Measurements from ENCODE around the gene NQO1. TPM values are rescaled to one million over a fixed set of nuclear protein-coding genes. Genes with fewer than 3 reads are reported as not detected.

NQO1 gene
- total RNA-seq, 1 donor from 2014 or later: 36.2 TPM

DNA sequence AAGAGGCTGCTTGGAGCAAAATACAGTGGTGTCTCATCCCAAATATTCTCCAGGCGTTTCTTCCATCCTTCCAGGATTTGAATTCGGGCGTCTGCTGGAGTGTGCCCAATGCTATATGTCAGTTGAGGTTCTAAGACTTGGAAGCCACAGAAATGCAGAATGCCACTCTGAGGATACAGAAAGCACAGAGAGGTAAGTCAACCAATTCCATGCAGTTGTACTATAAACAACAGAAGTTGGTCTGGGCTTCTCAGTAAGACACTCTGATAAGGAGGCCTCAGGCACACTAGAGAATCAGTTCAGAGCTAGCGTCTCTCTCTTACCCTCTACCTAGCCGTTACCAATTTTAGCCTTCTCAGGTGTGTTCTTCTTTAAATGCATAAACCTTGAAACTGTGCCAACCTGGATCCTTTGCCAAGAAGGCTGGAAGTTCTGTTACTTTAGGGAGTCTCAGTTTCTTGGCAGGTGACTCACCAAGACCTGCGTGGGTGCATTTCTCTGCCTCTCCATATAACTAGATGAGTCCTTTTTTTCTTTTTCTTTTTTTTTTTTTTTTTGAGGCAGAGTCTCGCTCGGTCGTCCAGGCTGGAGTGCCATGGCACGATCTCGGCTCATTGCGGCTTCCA lies 15.1 kb downstream of the NQO1 start:
- ATAC-seq (no peak), DNase-seq (no peak)
- intact Hi-C loops (cut with micrococcal nuclease): no loop called here

DNA sequence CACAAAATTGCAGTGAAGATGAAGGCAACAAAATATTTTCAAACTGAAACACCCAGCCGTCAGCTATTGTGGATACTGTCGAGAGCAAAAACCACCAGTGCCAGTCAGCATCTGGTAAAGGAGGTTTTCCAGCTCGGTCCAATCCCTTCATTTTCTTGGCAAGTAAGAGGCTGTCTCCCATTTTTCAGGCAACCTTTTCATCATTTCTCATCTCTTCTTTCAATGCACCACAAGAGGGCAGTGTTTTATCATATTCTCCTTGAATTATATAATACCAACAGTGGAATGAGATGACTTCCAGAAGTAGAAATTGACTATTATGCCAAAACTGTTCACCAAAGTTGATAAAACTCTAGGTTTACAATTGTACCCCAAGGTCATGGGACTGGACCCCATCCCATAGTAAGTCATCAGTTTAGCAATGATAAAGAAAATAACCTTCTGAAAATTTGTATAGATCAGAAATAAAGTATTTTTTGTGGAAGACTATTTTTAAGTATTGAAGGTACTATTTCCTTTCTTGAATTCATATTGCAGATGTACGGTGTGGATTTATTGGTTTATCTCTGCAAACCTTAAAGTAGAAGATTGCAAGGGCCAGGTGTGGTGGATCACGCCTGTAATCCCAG lies 16.8 kb downstream of the NQO1 start:
- DNase-seq (no peak), ATAC-seq (peak; percentile 47)
- intact Hi-C loops (cut with micrococcal nuclease): loop anchor here (10.0 kb wide), 1 partner anchor 45 kb away; the partner anchor contains the start of gene NOB1

DNA sequence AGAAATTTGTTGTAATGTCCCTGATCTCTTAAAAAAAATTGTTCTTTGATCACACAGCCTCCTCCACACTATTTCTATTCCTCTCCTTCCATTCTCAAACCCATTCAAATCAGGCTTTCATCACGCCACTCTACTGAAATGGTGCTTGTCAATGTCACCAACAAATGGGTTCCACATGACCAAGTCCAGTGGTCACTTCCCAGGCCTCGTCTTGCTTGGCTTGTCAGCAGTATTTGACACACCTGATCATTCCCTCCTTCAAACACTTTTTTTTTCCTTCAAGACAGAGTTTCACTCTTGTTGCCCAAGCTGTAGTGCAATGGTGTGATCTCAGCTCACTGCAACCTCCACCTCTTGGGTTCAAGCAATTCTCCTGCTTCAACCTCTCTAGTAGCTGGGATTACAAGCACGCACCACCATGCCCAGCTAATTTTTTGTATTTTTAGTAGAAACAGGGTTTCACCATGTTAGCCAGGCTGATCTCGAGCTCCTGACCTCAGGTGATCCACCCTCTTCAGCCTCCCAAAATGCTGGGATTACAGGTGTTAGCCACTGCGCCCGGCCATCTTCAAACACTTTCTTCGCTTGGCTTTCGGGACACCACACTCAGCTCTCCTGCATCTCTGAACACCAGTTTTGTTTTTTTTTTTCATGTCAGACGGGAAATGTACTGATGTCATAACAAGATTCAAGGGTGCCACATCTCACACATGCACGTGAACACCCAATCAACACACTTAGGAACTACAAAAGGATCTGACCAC lies 18.3 kb downstream of the NQO1 start:
- intact Hi-C loops (cut with micrococcal nuclease): loop anchor here (10.0 kb wide), 1 partner anchor 47 kb away; the partner anchor contains the start of gene NOB1
- no peak for ATAC-seq
- DNase-seq: no peak

GRCh38 chr16:69706975-69707340 lies 19.4 kb downstream of the NQO1 start:
- intact Hi-C loops (cut with micrococcal nuclease): loop anchor here (10.0 kb wide), 1 partner anchor 48 kb away; the partner anchor contains the start of gene NOB1
- DNase-seq (no peak), ATAC-seq (no peak)

DNA sequence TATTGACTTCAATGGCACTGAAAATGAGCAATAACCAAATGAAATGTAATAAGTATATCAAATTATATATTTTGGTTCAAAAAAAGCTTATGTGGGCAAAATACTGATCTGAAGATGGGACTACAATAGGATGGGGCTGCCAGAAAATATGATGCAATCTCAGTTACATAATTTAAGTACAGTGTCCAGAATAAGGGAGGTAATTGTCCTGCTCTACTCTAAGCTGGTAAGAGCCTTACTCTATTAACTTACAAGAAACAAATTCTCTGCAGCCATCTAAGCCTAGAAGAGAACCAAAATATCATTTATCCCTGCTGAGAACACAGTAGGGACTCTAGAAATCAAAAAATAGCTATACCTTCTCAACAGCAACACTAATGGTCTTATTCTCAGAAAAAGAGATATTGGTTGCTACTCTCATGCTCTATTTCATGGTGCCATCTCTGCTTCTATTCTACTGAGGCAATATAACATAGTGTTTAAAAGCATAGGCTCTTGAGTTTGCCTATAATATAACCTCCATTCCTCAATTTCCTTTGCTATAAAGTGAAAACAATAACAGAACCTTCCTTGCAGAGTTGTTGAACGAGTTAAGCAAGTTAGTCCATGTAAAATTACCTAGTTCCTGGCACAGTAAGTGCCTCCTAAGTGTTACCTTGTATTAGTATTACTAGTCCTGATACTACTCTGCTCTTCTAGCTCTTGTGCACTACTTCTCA lies 19.9 kb downstream of the NQO1 start:
- intact Hi-C loops (cut with micrococcal nuclease): loop anchor here (10.0 kb wide), 1 partner anchor 48 kb away; the partner anchor contains the start of gene NOB1
- DNase-seq (no peak), ATAC-seq (peak; percentile 70)

DNA sequence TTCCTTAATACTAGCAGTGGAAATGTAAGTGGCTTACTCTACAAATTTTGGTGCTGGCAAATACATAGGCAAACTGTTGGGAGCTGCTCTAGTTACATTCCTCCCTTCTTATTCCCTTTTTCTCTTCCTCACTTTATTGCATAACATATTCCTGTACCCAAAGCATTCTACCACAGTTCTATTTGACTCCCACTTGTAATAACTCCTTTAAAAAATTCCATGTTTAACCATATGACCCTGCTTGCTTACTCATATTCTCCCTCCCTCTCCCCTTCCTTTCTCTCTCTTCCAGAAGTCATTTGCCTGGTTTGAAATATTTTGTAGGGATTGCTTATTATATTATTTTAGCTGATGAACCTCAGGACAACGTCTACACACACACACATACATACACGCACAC lies 22.7 kb downstream of the NQO1 start:
- no peak for ATAC-seq
- DNase-seq: no peak
- intact Hi-C loops (cut with micrococcal nuclease): loop anchor here (10.0 kb wide), 1 partner anchor 51 kb away; the partner anchor contains the start of gene NOB1

DNA sequence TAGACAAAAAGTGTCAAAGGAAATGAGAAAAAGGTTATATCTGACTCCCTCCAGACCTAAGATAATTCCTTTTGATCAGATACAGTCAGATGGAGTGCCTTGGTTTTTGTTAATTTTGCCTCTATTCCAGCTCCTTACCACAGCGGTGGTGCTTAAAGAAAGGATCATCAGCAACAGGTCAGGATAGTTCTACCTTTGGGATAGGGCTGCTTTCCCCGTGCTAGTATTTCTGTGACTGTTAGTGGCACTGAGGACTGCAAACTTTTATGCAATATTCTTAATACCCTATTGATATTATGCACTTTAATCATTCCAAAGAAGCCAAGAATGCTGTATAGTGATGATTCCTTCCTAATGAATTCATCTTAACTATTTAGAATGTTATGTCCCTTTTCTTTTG lies 24.5 kb downstream of the NQO1 start:
- no peak for DNase-seq
- ATAC-seq: no peak
- intact Hi-C loops (cut with micrococcal nuclease): loop anchor here (10.0 kb wide), 1 partner anchor 53 kb away; the partner anchor contains the start of gene NOB1

DNA sequence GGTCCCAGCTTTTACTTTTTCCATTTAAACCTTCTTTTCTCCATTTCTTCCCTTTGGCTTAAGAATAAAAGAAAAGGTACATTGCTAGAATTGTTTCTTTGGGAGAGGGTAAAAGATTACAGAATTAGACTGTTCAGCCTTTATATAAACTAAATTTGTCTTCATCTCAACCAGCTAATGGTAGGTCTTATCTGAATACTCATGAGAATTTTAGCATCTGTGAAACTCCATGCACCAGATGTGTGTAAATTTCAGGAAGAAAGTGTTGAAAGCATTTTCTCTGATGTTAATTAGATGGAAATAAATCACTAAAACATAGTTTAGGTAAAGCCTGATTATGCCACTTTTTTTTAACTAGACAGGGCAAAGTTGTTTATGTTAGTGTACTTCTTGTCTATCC lies 24.9 kb downstream of the NQO1 start:
- ATAC-seq: no peak
- intact Hi-C loops (cut with micrococcal nuclease): loop anchor here (10.0 kb wide), 1 partner anchor 53 kb away; the partner anchor contains the start of gene NOB1
- DNase-seq: no peak

- intact Hi-C loops (cut with micrococcal nuclease): loop anchor here (10.0 kb wide), 1 partner anchor 55 kb away; the partner anchor contains the start of gene NOB1
- DNase-seq (no peak), ATAC-seq (no peak)
These were observed 26.4 kb downstream of the NQO1 start for GRCh38 chr16:69699915-69700314.

DNA sequence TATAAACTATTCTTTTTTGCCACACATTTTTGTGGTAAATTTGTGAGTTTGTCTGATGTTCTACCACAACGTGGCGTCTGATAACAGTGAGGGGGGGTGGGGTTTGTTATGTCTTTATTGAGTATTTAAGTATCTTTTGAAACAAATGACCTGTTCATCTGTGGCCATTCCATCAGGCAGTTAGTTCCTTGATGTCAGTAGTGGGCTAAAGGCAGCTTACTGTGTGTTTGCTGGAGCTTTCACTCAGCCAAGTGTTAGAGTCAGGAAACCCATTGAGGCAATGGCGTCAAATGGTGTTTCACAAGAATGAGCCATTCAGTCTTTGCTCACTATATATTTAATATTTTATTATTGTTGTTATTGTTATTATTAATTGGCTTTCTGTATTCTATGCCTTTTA lies 28.0 kb downstream of the NQO1 start:
- intact Hi-C loops (cut with micrococcal nuclease): no loop called here
- DNase-seq (no peak), ATAC-seq (no peak)

- intact Hi-C loops (cut with micrococcal nuclease): no loop called here
- no peak for DNase-seq
These were observed 32.4 kb downstream of the NQO1 start for GRCh38 chr16:69693916-69694315.

DNA sequence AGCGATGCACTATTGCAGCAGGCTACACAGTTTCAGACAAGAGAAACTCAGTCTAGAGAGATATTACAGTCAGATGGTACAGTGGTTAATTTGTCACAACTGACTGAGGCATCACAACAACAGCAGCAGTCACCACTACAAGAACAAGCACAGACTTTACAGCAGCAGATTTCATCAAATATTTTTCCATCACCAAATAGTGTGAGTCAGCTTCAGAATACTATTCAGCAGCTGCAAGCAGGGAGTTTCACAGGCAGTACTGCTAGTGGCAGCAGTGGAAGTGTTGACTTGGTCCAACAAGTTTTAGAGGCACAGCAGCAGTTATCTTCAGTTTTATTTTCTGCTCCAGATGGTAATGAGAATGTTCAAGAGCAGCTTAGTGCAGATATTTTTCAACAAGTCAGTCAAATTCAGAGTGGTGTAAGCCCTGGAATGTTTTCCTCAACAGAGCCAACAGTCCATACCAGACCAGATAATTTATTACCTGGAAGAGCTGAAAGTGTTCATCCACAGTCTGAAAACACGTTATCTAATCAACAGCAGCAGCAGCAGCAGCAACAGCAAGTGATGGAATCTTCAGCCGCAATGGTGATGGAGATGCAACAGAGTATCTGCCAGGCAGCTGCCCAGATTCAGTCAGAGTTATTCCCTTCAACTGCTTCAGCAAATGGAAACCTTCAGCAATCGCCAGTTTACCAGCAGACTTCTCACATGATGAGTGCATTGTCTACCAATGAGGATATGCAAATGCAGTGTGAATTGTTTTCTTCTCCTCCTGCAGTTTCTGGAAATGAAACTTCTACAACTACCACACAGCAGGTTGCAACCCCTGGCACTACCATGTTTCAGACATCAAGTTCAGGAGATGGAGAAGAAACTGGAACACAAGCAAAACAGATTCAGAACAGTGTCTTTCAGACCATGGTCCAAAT lies 34.1 kb downstream of the NQO1 start:
- ATAC-seq (no peak), DNase-seq (no peak)
- intact Hi-C loops (cut with micrococcal nuclease): no loop called here

More at GRCh38 chr16:69693916-69694315, 32.4 kb downstream of the NQO1 start:
- no peak for ATAC-seq

DNA sequence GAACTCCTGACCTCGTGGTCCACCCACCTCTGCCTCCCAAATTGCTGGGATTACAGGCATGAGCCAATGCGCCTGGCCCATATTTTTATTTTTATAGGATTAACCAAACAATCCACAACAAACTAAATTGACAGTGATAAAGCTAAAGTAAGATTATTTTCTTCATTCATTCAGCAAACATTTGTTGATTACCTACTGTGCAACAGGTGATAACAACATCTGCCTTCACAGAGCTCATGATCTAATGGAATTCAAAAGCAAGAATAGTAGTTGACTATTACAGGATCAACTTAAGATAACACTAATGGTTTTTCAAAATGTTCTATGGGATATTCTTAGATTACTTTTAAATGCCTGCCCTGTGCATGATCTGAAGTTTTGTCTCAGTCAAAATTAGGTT lies 37.8 kb downstream of the NQO1 start:
- ATAC-seq (no peak), DNase-seq (no peak)
- intact Hi-C loops (cut with micrococcal nuclease): no loop called here

DNA sequence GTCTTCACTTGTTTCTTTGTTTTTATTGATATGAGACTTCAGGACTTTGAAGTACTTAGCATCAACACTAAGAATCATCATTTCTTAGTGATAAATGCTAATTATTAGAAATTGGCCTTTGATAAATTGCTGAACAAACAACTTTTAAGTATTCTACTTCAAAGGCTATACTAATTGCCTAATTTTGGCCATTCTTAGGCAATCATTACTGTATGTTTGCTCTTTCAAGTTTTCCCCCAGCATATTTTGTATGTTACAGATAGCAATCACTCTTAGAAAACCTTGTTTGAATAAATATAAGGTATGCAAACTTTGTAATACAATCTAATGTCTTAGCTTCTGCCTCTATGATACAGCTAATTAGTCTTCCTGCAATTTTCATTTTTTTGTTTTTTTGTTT lies 46.0 kb downstream of the NQO1 start:
- intact Hi-C loops (cut with micrococcal nuclease): no loop called here

DNA sequence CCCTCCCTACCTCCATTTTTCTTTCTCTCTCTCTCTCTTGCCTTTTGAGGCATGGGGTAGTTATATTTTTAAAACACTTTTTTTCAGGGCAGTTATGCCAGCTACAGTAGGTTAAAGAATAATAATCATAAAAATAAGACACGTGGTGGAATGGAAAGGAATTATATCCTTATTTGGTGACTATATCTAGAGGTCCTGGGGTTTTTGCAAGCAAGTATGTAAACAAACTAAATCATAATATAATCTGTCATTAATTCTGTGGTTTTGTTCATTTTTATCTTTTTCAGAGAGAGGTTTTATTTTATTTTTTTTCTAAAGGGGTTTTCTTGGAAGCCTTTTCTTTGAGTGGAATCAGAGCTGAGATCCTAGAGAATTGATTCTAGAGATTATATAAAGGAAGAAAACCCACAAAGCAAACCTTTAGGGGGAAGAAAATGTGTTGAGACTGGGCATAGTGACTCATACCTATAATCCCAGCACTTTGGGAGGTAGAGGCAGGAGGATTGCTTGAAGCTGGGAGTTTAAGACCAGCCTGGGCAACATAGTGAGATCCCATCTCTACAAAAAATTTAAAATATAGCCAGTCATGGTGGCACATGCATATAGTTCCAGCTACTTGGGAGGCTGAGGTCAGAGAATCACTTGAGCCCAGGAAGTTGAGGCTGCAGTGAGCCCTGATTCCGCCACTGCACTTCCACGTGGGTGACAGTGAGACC lies 53.2 kb downstream of the NQO1 start:
- intact Hi-C loops (cut with micrococcal nuclease): no loop called here
- ATAC-seq (no peak), DNase-seq (no peak)

More for the DNA sequence above, 46.0 kb downstream of the NQO1 start:
- DNase-seq (no peak), ATAC-seq (no peak)

GRCh38 chr16:69672315-69672997 lies 53.9 kb downstream of the NQO1 start:
- DNase-seq: no peak
- intact Hi-C loops (cut with micrococcal nuclease): no loop called here
- no peak for ATAC-seq

GRCh38 chr16:69669577-69669976 lies 56.8 kb downstream of the NQO1 start:
- ATAC-seq: no peak
- intact Hi-C loops (cut with micrococcal nuclease): no loop called here
- no peak for DNase-seq

Data from left ventricle myocardium superior (tissue), 1 donor.